ENCODE results near the gene EME1. TPM values are rescaled to one million over a fixed set of nuclear protein-coding genes. Genes with fewer than 3 reads are reported as not detected.

Gene EME1
- total and polyA plus RNA-seq, 2 of the 13 experiments (the other 11 are each of a cell fraction or from before 2014, with no cell fraction given), result 20.7 to 24.6 TPM

- TF ChIP-seq CTCF (CRISPR knock-in tag; IDR thresholded peaks at IDR 0.05) (peak; percentile 38), U2AF1 (optimal IDR thresholded peaks at IDR 0.05; ENCODE audit: low read depth, low read length) (no peak), BRCA1 (CRISPR knock-in tag; IDR thresholded peaks at IDR 0.05) (no peak), ZNF572 (CRISPR knock-in tag; IDR thresholded peaks at IDR 0.05) (no peak; the same call in 1 of the 2 replicates), ZBTB38 (CRISPR knock-in tag; IDR thresholded peaks at IDR 0.05) (no peak), ZNF138 (CRISPR knock-in tag; IDR thresholded peaks at IDR 0.05; ENCODE audit: low read depth) (no peak), ZBTB21 (CRISPR knock-in tag; IDR thresholded peaks at IDR 0.05) (0 out of 2 replicates have a peak, but pooled peaks have one; percentile 6), MLLT10 (CRISPR knock-in tag; IDR thresholded peaks at IDR 0.05) (no peak), ZNF766 (CRISPR knock-in tag; IDR thresholded peaks at IDR 0.05; ENCODE audit: borderline replicate concordance) (no peak), HNRNPLL (IDR thresholded peaks at IDR 0.05; ENCODE audit: low read depth, low read length, poor library complexity, severe bottlenecking) (peak; percentile 32), SKI (IDR thresholded peaks at IDR 0.05; ENCODE audit: partially characterized antibody) (peak; percentile 25), HCFC1 (IDR thresholded peaks at IDR 0.05; ENCODE audit: low read depth, low read length) (no peak), ZNF546 (CRISPR knock-in tag; conservative IDR thresholded peaks at IDR 0.05) (no peak; the same call in 1 of the 2 replicates), IKZF1 (IDR thresholded peaks at IDR 0.05) (no peak), SP2 (CRISPR knock-in tag; IDR thresholded peaks at IDR 0.05) (0 out of 2 replicates have a peak, but pooled peaks have one; percentile 38), CHD2 (IDR thresholded peaks at IDR 0.05; ENCODE audit: low read depth, low read length) (no peak), ZNF780A (CRISPR knock-in tag; IDR thresholded peaks at IDR 0.05) (no peak), ZNF253 (CRISPR knock-in tag; IDR thresholded peaks at IDR 0.05; ENCODE audit: borderline replicate concordance) (no peak), HDAC6 (IDR thresholded peaks at IDR 0.05; ENCODE audit: low read depth, low read length) (no peak), SP4 (CRISPR knock-in tag; IDR thresholded peaks at IDR 0.05) (0 out of 2 replicates have a peak, but pooled peaks have one; percentile 35), TOPORS (CRISPR knock-in tag; IDR thresholded peaks at IDR 0.05) (no peak), HOXA3 (CRISPR knock-in tag; IDR thresholded peaks at IDR 0.05) (peak; percentile 49)
- TF ChIP-seq, protein P1, sequence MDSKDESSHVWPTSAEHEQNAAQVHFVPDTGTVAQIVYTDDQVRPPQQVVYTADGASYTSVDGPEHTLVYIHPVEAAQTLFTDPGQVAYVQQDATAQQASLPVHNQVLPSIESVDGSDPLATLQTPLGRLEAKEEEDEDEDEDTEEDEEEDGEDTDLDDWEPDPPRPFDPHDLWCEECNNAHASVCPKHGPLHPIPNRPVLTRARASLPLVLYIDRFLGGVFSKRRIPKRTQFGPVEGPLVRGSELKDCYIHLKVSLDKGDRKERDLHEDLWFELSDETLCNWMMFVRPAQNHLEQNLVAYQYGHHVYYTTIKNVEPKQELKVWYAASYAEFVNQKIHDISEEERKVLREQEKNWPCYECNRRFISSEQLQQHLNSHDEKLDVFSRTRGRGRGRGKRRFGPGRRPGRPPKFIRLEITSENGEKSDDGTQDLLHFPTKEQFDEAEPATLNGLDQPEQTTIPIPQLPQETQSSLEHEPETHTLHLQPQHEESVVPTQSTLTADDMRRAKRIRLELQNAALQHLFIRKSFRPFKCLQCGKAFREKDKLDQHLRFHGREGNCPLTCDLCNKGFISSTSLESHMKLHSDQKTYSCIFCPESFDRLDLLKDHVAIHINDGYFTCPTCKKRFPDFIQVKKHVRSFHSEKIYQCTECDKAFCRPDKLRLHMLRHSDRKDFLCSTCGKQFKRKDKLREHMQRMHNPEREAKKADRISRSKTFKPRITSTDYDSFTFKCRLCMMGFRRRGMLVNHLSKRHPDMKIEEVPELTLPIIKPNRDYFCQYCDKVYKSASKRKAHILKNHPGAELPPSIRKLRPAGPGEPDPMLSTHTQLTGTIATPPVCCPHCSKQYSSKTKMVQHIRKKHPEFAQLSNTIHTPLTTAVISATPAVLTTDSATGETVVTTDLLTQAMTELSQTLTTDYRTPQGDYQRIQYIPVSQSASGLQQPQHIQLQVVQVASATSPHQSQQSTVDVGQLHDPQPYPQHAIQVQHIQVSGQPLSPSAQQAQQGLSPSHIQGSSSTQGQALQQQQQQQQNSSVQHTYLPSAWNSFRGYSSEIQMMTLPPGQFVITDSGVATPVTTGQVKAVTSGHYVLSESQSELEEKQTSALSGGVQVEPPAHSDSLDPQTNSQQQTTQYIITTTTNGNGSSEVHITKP (CRISPR knock-in tag; IDR thresholded peaks at IDR 0.05; ENCODE audit: low read depth), result 0 out of 2 replicates have a peak, but pooled peaks have one; percentile 16
- TF ChIP-seq, protein P2, sequence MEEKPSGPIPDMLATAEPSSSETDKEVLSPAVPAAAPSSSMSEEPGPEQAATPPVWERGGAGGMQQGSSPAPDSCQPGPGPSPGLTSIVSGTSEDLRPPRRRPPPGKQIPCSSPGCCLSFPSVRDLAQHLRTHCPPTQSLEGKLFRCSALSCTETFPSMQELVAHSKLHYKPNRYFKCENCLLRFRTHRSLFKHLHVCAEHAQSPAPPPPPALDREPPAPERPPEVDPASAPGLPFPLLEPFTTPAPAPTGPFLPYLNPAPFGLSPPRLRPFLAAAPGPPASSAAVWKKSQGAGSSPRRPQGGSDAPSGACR (CRISPR knock-in tag; IDR thresholded peaks at IDR 0.05), result no peak
Observed at GRCh38 chr17:50425682-50426471, 52.8 kb downstream of the EME1 start, which contains the start of gene ACSF2 (continued).
